Breast epithelium (tissue), 4 donors: ENCODE data around the gene USP3. TPM values are rescaled to one million over a fixed set of nuclear protein-coding genes. Genes with fewer than 3 reads are reported as not detected.

ENCODE experiments used
- DNase-seq, 2 donors: peaks; one replicate each; pipeline ENCODE4 v3.0.0-alpha.2; 2019; ENCODE audit warnings: low spot score in 2 of 2
- H3K27ac ChIP-seq, 2 donors: fragments of 200-600 bp; sonication (generic) in 1 of 2; one replicate each; pipeline ENCODE4 v1.5.1; 2016 to 2019; ENCODE audit warnings: mild to moderate bottlenecking in 1 of 2
- H3K27me3 ChIP-seq, 2 donors: fragments of 200-600 bp; sonication (generic) in 1 of 2; one replicate each; pipeline versions ENCODE4 v1.5.1 to v1.6.0; 2017 to 2019; ENCODE audit warnings: control low read depth in 1 of 2, mild to moderate bottlenecking in 1 of 2
- H3K36me3 ChIP-seq: fragments of 200-600 bp; one replicate; pipeline ENCODE4 v1.5.1; 2019
- H3K4me1 ChIP-seq, 2 donors: fragments of 200-600 bp; sonication (generic); one replicate each; pipeline ENCODE4 v1.5.1; 2016 to 2019; ENCODE audit warnings: control low read depth in 1 of 2
- H3K4me3 ChIP-seq, 3 donors: fragments of 200-600 bp; sonication (generic); 1 replicate in 2 of 3; 2 replicates in 1 of 3; pipeline ENCODE4 v1.5.1; 2016 to 2019; ENCODE audit warnings: mild to moderate bottlenecking in 3 of 3, moderate library complexity in 2 of 3
- H3K9me3 ChIP-seq, 2 donors: fragments of 200-600 bp; sonication (generic) in 1 of 2; one replicate each; pipeline ENCODE4 v1.5.1; 2016 to 2019; ENCODE audit warnings: control low read depth in 1 of 2
- POLR2A ChIP-seq: fragments of 450-650 bp; IDR thresholded peaks from one replicate; pipeline ENCODE4 v1.6.1; 2016; ENCODE audit warnings: antibody characterized with exemption, mild to moderate bottlenecking, moderate library complexity
- POLR2AphosphoS5 ChIP-seq, 3 donors: sonication (generic); formaldehyde crosslinking; IDR thresholded peaks; one replicate each; pipeline ENCODE4 v1.6.1; 2017; ENCODE audit warnings: antibody characterized with exemption in 3 of 3
- intact Hi-C: fragments of 100-400 bp; cut with DNase I; formaldehyde crosslinking; loops from one replicate; pipeline ENCODE4 v1.15.1; 2023; ENCODE audit warnings: low total_unique reads
- total RNA-seq, 3 donors: library from RNA; depleted of rRNA; stranded (reverse); fragments of >200 nt; gene quantifications; one replicate each; pipeline ENCODE4 v1.1.0, GENCODE V29; 2016
- TF ChIP-seq, protein P1 (sequence below), 3 donors: fragments of 450-650 bp; IDR thresholded peaks; one replicate each; pipeline ENCODE4 v1.5.1; 2016 to 2017; ENCODE audit warnings: antibody characterized with exemption in 3 of 3, mild to moderate bottlenecking in 3 of 3, moderate library complexity in 3 of 3

USP3 gene
- total RNA-seq, 3 donors from 2014 or later: 70.4 to 88.7 (median 76.7) TPM

DNA sequence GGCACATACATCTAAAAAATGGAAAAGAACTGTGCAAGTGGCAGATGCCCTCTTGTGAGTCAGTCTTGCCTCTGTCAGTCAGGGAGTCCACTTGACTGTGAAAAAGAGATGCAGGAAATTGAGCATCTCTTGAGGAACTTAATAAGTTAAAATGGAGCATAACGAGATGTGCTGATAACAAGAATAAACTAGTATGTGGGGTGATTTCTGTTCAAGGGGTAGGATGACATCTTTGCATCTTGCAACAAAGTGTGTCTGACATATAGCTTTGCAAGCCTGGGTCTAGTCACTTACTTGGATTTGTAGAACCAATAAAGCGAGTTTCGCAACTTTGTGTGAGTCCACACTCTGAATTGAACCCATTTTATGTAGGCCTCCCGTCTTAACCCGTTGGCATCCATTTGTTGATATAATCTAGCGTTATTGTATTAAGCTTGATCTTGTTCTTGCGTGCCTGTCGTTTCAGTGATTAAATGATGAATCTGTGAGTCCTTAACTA is 2.2 kb downstream of the USP3 start:
- Histone ChIP-seq H3K4me3 (peak overlapping the region in 2 of 3 donors; percentile 86 to 93), H3K9me3 (no peaks in the 10 kb centered on the region), H3K4me1 (peaks cover 3 to 37% of the 10 kb centered on the region in 2 donors), H3K27ac (peak overlapping the region; percentile 4 to 92), H3K27me3 (no peaks in the 10 kb centered on the region), H3K36me3 (no peaks in the 10 kb centered on the region)
- DNase-seq: no peak
- no peak for TF ChIP-seq POLR2A
- no peak for TF ChIP-seq POLR2AphosphoS5 (IDR thresholded peaks at IDR 0.05)
- TF ChIP-seq, protein P1, sequence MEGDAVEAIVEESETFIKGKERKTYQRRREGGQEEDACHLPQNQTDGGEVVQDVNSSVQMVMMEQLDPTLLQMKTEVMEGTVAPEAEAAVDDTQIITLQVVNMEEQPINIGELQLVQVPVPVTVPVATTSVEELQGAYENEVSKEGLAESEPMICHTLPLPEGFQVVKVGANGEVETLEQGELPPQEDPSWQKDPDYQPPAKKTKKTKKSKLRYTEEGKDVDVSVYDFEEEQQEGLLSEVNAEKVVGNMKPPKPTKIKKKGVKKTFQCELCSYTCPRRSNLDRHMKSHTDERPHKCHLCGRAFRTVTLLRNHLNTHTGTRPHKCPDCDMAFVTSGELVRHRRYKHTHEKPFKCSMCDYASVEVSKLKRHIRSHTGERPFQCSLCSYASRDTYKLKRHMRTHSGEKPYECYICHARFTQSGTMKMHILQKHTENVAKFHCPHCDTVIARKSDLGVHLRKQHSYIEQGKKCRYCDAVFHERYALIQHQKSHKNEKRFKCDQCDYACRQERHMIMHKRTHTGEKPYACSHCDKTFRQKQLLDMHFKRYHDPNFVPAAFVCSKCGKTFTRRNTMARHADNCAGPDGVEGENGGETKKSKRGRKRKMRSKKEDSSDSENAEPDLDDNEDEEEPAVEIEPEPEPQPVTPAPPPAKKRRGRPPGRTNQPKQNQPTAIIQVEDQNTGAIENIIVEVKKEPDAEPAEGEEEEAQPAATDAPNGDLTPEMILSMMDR (IDR thresholded peaks at IDR 0.05): no peak
- intact Hi-C loops: no loop called here

DNA sequence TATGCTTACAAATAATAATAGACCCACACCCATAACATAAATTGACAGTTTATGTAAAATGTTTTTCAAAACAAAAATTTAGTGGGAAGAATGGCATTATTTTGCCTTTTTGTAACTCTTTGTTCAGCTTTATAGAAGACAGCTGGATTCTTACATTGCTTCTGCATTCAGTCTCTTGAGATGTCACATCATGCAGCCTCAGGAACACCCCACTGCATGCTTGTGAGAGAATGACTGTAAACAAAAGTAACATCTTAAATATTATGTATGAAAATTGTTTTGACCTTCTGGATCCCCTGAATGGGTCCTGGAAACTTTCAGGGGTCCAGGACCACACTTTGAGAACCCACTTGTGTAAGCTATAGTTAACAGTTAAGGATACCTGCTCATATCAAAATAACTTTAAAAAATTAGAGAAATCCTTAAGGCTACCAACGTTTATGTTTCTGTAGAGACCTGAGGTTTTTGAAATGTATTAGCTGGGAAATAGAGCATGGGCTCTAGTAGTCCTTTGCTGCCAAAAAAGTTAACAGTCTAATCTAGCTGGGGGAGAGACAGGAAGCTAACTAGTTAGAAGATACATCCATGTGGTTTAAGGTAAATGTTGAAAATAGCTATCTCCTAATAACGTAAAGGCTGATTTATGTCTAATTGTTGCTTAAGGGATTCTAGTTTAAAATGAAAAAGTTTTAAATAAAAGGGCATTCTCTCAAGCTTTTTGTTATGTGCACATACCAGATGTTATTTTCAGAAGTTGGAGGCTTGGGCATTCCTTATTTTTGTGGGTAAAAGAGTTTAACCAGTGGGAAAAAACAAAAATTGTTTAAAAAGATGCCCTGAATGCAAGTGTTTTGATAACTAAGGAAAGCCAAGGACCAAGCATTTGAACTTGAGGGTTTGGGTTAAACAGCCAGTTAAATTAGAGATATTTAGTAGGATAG is 3.8 kb downstream of the USP3 start:
- no peak overlapping the region for H3K27ac ChIP-seq
- H3K36me3 ChIP-seq: no peaks in the 10 kb centered on the region
- no peaks in the 10 kb centered on the region for H3K9me3 ChIP-seq
- H3K27me3 ChIP-seq: no peaks in the 10 kb centered on the region
- peaks cover 0 to 33% of the 10 kb centered on the region in 2 donors for H3K4me1 ChIP-seq
- H3K4me3 ChIP-seq: no peak overlapping the region
- no peak for DNase-seq
- intact Hi-C loops: no loop called here
- TF ChIP-seq, protein P1 (IDR thresholded peaks at IDR 0.05): no peak
- TF ChIP-seq POLR2AphosphoS5 (IDR thresholded peaks at IDR 0.05) (no peak), POLR2A (no peak)

DNA sequence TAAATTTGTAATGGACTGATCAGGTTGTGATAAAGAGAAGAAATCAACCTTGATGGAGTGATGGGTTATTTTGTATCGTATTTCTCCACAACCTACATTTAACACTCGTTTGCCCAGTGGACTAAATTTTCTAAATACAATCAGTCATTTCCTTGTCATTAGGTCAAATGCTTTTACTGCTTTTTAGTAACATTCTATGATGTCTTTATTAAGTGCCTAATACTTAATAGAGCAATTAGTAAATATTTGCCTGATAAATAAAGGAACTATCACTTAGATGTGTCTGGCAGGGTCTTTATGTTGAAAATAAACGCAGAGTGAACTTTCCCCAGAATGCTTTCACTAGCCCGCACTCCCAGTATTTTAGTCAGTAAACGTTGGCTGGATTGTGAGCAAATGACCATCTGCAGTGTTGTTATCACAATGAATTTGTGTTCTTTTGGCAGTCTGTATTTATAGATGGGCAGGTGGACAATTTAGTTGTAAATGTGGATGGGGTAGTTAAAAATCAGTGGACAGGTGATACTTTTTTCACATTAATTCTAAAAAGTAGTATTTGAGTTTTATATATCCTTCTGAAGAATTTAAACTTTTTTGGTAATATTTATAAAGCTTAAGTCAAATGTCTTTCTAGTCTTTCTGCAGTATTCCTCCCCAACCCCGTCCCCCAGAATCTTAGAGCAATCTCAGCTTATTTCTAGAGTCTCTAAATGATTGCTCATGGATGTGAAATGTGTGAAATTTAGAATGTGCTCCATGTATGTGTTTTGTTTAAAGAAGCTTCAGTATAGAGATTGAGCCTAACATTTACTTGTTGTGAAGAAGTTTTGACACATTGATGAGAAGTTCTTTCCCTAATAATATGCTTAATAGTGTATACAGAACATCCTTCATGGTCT is 4.9 kb downstream of the USP3 start:
- H3K27ac ChIP-seq: peak overlapping the region; percentile 15 to 43
- no peaks in the 10 kb centered on the region for H3K9me3 ChIP-seq
- no peak overlapping the region for H3K4me3 ChIP-seq
- H3K36me3 ChIP-seq: no peaks in the 10 kb centered on the region
- TF ChIP-seq POLR2AphosphoS5 (IDR thresholded peaks at IDR 0.05): no peak
- TF ChIP-seq, protein P1 (IDR thresholded peaks at IDR 0.05): no peak
- TF ChIP-seq POLR2A: no peak
- H3K4me1 ChIP-seq: peaks cover 0 to 33% of the 10 kb centered on the region in 2 donors
- no peaks in the 10 kb centered on the region for H3K27me3 ChIP-seq
- DNase-seq: no peak
- intact Hi-C loops: no loop called here

DNA sequence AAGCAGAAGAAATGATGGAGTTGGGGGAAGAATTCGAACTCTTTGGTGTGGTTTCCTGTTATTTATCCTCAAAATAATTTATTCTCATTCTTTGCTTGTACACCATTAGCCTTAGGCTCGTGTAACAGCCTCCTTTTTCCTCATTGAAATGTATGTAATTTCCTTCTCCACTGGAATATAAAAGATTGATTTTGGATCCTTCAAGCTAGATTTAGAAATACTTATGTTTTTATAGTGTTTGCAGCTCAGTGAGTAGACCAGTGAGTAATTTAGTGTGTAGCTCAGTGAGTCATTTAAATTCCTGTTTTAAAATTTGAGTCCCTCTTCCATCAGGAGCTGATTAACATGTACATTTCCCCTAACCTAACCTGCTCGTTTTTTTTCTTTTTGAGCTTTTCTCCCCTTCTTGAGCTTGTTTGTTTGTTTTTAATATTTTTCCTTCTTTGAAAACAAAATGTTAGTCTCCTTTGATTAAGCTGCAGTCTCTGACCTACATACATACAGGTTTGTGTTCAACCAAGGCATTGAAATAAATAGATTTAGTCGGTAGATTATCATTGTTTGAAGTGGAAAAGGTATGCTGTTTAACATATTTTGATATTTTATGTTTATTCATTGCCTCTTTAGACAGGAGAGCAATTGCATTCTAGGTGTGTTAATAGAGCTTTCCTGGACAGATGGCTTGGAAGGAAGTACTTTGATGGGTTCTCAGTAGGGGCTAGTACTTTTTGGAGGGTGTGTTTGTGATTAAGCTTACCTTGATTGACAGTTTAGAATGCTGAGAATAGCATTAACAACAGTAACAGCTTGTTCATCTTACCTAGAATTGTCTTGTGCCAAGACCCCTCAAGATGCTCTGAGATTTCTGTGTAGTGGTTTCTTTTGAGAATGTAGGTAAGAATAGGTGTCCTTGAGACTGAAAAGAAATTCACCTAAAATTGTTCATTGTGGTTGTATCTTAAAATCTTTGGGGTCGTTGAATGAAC is 5.9 kb downstream of the USP3 start:
- no peaks in the 10 kb centered on the region for H3K27me3 ChIP-seq
- peak overlapping the region; percentile 43 to 46 for H3K27ac ChIP-seq
- no peaks in the 10 kb centered on the region for H3K36me3 ChIP-seq
- DNase-seq: no peak
- intact Hi-C loops: no loop called here
- H3K4me3 ChIP-seq: no peak overlapping the region
- H3K9me3 ChIP-seq: no peaks in the 10 kb centered on the region
- TF ChIP-seq POLR2A: no peak
- TF ChIP-seq, protein P1 (IDR thresholded peaks at IDR 0.05): no peak
- TF ChIP-seq POLR2AphosphoS5 (IDR thresholded peaks at IDR 0.05): no peak
- H3K4me1 ChIP-seq: peaks cover 0 to 38% of the 10 kb centered on the region in 2 donors
